ENCODE measurements around the gene LAMB1. TPM values are rescaled to one million over a fixed set of nuclear protein-coding genes. Genes with fewer than 3 reads are reported as not detected.

The LAMB1 gene
- total RNA-seq, 1 donor, result 410 TPM

DNA sequence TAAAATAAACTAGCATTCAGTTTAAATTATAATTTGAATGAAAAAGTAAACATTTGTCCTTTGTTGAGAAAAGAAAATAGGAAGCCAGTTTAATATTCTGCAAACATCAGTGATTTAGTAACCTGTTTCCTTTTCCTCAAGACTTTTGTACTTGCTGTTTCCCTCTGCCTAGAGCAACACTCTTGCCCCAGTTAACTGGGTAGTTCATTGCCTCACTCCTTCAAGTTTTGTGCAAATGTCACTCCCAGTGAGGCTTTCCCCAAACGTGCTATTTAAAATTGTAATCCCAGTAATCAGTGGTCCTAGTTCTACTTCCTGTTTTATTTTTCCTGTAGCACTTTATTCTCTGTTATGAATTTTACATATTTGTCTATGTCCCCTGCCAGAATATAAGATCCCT is 88.1 kb downstream of the LAMB1 start:
- no peaks in the 10 kb centered on the region for H3K9me3 ChIP-seq (ENCODE audit: low read depth, low read length)
- DNase-seq (ENCODE audit: insufficient read length, low spot score, missing footprints), result no peak
- no peaks in the 10 kb centered on the region for H3K27me3 ChIP-seq (ENCODE audit: insufficient read depth, low read length)
- no peaks in the 10 kb centered on the region for H3K4me1 ChIP-seq (ENCODE audit: insufficient read depth, low read length)
- H4K20me1 ChIP-seq (ENCODE audit: insufficient read depth, low read length), result no peaks in the 10 kb centered on the region
- peaks cover 30% of the 10 kb centered on the region for H3K79me2 ChIP-seq (ENCODE audit: insufficient read depth, low read length)
- no peak overlapping the region for H3K4me3 ChIP-seq (ENCODE audit: insufficient read depth, low read length)
- H3K4me2 ChIP-seq (ENCODE audit: insufficient read depth, low read length), result no peak overlapping the region
- TF ChIP-seq, protein P1, sequence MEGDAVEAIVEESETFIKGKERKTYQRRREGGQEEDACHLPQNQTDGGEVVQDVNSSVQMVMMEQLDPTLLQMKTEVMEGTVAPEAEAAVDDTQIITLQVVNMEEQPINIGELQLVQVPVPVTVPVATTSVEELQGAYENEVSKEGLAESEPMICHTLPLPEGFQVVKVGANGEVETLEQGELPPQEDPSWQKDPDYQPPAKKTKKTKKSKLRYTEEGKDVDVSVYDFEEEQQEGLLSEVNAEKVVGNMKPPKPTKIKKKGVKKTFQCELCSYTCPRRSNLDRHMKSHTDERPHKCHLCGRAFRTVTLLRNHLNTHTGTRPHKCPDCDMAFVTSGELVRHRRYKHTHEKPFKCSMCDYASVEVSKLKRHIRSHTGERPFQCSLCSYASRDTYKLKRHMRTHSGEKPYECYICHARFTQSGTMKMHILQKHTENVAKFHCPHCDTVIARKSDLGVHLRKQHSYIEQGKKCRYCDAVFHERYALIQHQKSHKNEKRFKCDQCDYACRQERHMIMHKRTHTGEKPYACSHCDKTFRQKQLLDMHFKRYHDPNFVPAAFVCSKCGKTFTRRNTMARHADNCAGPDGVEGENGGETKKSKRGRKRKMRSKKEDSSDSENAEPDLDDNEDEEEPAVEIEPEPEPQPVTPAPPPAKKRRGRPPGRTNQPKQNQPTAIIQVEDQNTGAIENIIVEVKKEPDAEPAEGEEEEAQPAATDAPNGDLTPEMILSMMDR (IDR thresholded peaks at IDR 0.05; ENCODE audit: extremely low read depth, low read depth, low read length), result no peak
- no peak overlapping the region for H2AFZ ChIP-seq (ENCODE audit: low read length)
- H3K36me3 ChIP-seq (ENCODE audit: insufficient read depth, low read length), result peaks cover 55% of the 10 kb centered on the region
- H3K27ac ChIP-seq (ENCODE audit: low read depth, low read length), result no peak overlapping the region

DNA sequence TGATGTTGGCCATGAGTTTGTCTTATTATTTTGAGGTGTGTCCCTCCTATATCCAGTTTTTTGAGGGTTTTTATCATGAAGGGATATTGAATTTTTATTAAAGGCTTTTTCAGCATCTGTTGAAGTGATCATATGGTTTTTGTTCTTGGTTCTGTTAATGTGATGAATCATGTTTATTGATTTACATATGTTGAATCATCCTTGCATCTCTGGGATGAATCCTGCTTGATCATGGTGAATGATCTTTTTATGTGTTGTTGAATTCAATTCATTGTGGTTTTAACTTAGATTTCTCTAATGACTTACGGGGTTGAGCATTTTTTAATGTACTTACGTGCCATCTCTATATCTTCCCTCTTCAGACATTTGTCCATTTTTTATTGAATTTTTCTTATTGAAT is 89.1 kb downstream of the LAMB1 start:
- H3K36me3 ChIP-seq (ENCODE audit: insufficient read depth, low read length), result peaks cover 55% of the 10 kb centered on the region
- no peaks in the 10 kb centered on the region for H3K9me3 ChIP-seq (ENCODE audit: low read depth, low read length)
- H3K4me1 ChIP-seq (ENCODE audit: insufficient read depth, low read length), result no peaks in the 10 kb centered on the region
- no peak overlapping the region for H3K4me2 ChIP-seq (ENCODE audit: insufficient read depth, low read length)
- H3K4me3 ChIP-seq (ENCODE audit: insufficient read depth, low read length), result no peak overlapping the region
- no peaks in the 10 kb centered on the region for H3K27me3 ChIP-seq (ENCODE audit: insufficient read depth, low read length)
- no peak for DNase-seq (ENCODE audit: insufficient read length, low spot score, missing footprints)
- H3K27ac ChIP-seq (ENCODE audit: low read depth, low read length), result no peak overlapping the region
- H2AFZ ChIP-seq (ENCODE audit: low read length), result no peak overlapping the region
- TF ChIP-seq, protein P1 (IDR thresholded peaks at IDR 0.05; ENCODE audit: extremely low read depth, low read depth, low read length), result no peak
- H4K20me1 ChIP-seq (ENCODE audit: insufficient read depth, low read length), result no peaks in the 10 kb centered on the region
- H3K79me2 ChIP-seq (ENCODE audit: insufficient read depth, low read length), result peaks cover 30% of the 10 kb centered on the region

DNA sequence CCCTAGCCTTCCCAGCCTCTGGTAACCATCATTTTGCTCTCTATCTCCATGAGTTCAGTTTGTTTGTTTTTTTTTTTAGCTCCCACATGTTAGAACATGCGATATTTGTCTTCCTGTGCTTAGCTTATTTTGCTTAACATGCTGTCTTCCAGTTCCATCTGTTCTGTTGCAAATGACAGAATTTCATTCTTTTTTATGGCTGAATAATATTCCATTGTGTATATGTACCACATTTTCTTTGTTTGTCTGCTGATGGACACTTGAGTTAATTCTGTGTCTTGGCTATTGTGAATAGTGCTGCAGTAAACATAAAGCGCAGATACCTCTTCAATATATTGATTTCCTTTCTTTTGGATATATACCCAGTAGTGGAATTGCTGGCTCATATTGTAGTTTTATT is 91.0 kb downstream of the LAMB1 start:
- no peaks in the 10 kb centered on the region for H3K4me1 ChIP-seq (ENCODE audit: insufficient read depth, low read length)
- no peak overlapping the region for H3K4me3 ChIP-seq (ENCODE audit: insufficient read depth, low read length)
- H3K79me2 ChIP-seq (ENCODE audit: insufficient read depth, low read length), result peaks cover 34% of the 10 kb centered on the region
- H2AFZ ChIP-seq (ENCODE audit: low read length), result no peak overlapping the region
- no peak overlapping the region for H3K4me2 ChIP-seq (ENCODE audit: insufficient read depth, low read length)
- H3K27ac ChIP-seq (ENCODE audit: low read depth, low read length), result no peak overlapping the region
- H3K27me3 ChIP-seq (ENCODE audit: insufficient read depth, low read length), result no peaks in the 10 kb centered on the region
- TF ChIP-seq, protein P1 (IDR thresholded peaks at IDR 0.05; ENCODE audit: extremely low read depth, low read depth, low read length), result no peak
- no peak for DNase-seq (ENCODE audit: insufficient read length, low spot score, missing footprints)
- no peaks in the 10 kb centered on the region for H4K20me1 ChIP-seq (ENCODE audit: insufficient read depth, low read length)
- no peaks in the 10 kb centered on the region for H3K9me3 ChIP-seq (ENCODE audit: low read depth, low read length)
- H3K36me3 ChIP-seq (ENCODE audit: insufficient read depth, low read length), result peaks cover 51% of the 10 kb centered on the region

DNA sequence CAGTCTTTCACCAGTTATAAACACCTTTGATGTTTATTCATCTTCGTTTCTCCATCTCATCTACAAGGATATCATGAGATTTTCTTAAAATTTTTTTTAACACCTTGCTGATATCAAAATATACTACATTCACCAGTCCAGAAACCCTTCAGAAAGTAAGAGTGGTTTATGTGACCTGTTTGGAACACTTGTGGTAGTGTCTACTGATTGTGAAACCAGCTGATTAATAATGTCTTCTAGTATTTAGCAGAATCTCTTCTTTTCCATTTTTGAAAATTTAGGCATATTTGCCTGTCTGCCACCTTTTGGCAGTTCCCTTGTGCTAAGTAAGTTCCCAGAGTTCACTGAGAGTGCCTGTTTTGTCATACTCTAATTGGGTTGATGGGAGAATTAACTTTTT is 93.5 kb downstream of the LAMB1 start:
- no peaks in the 10 kb centered on the region for H3K27me3 ChIP-seq (ENCODE audit: insufficient read depth, low read length)
- H3K36me3 ChIP-seq (ENCODE audit: insufficient read depth, low read length), result peaks cover 61% of the 10 kb centered on the region
- TF ChIP-seq, protein P1 (IDR thresholded peaks at IDR 0.05; ENCODE audit: extremely low read depth, low read depth, low read length), result no peak

More for the DNA sequence above, 93.5 kb downstream of the LAMB1 start:
- Histone ChIP-seq H3K27ac (ENCODE audit: low read depth, low read length) (no peak overlapping the region), H3K4me1 (ENCODE audit: insufficient read depth, low read length) (no peaks in the 10 kb centered on the region), H3K4me3 (ENCODE audit: insufficient read depth, low read length) (no peak overlapping the region), H2AFZ (ENCODE audit: low read length) (no peak overlapping the region), H3K79me2 (ENCODE audit: insufficient read depth, low read length) (peaks cover 33% of the 10 kb centered on the region), H3K4me2 (ENCODE audit: insufficient read depth, low read length) (no peak overlapping the region), H4K20me1 (ENCODE audit: insufficient read depth, low read length) (no peaks in the 10 kb centered on the region), H3K9me3 (ENCODE audit: low read depth, low read length) (no peaks in the 10 kb centered on the region)
- DNase-seq (ENCODE audit: insufficient read length, low spot score, missing footprints), result no peak
